Measurements from ENCODE around the gene NSUN3. TPM values are rescaled to one million over a fixed set of nuclear protein-coding genes. Genes with fewer than 3 reads are reported as not detected.
"Not testable (repeated sequence)": the region's sequence is repeated elsewhere in the genome, so short reads cannot be mapped to it uniquely, and the experiment has no call there.

NSUN3 gene
- polyA plus RNA-seq, 1 of the 3 experiments (the other 2 are of a cell fraction) = 2.9 TPM

- DNase-seq = no peak
- H3K27me3 ChIP-seq (ENCODE audit: insufficient read depth) = no peaks in the 10 kb centered on the region
- H3K4me3 ChIP-seq (ENCODE audit: low read depth in 2 of 2, low read length in 1 of 2) = no peak overlapping the region
- 91% methylated on average over 1 of the region's 1 CpG for WGBS (ENCODE audit: low lambda C conversion rate)
- H3K9me3 ChIP-seq = no peaks in the 10 kb centered on the region
- TF ChIP-seq SIN3A (IDR thresholded peaks at IDR 0.05; ENCODE audit: borderline replicate concordance, low read depth, low read length) (no peak), USF1 (IDR thresholded peaks at IDR 0.05; ENCODE audit: borderline replicate concordance, low read depth) (no peak), TAF1 (IDR thresholded peaks at IDR 0.05; ENCODE audit: borderline replicate concordance, low read depth, low read length) (no peak), MAX (IDR thresholded peaks at IDR 0.05; ENCODE audit: low read depth) (no peak), TCF12 (IDR thresholded peaks at IDR 0.05) (no peak), GABPA (IDR thresholded peaks at IDR 0.05; ENCODE audit: low read depth) (no peak), RFX5 (IDR thresholded peaks at IDR 0.05; ENCODE audit: low read length) (no peak), IRF3 (IDR thresholded peaks at IDR 0.05; ENCODE audit: low read depth, low read length) (no peak), JUND (IDR thresholded peaks at IDR 0.05) (no peak), RXRA (IDR thresholded peaks at IDR 0.05; ENCODE audit: borderline replicate concordance, low read depth) (no peak), ZBTB33 (IDR thresholded peaks at IDR 0.05; ENCODE audit: borderline replicate concordance, low read depth) (no peak), MXI1 (IDR thresholded peaks at IDR 0.05; ENCODE audit: low read depth, low read length) (no peak), CHD2 (IDR thresholded peaks at IDR 0.05; ENCODE audit: low read length, partially characterized antibody) (no peak), NFIC (IDR thresholded peaks at IDR 0.05; ENCODE audit: borderline replicate concordance) (no peak), RAD21 (IDR thresholded peaks at IDR 0.05; ENCODE audit: low read length) (no peak), RCOR1 (IDR thresholded peaks at IDR 0.05; ENCODE audit: low read length) (no peak)
- peaks cover 11 to 12% of the 10 kb centered on the region in 2 experiments for H3K36me3 ChIP-seq (replicated peaks in 1 of 2; ENCODE audit: control insufficient read depth in 1 of 2, insufficient read depth in 2 of 2, low read length in 1 of 2)
- H2AFZ ChIP-seq (ENCODE audit: low read depth) = no peak overlapping the region
- no peaks in the 10 kb centered on the region for H3K9me2 ChIP-seq
- CTCF ChIA-PET = no interaction called here
- no peaks in the 10 kb centered on the region for H4K20me1 ChIP-seq (ENCODE audit: insufficient read depth)
- POLR2A ChIA-PET = no interaction called here
- H3K4me1 ChIP-seq (ENCODE audit: control insufficient read depth in 1 of 2, insufficient read depth in 2 of 2, low read depth in 1 of 2, low read length in 1 of 2) = no peaks in the 10 kb centered on the region
- no peak overlapping the region for H3K4me2 ChIP-seq
- no peak overlapping the region for H3K9ac ChIP-seq
- no peak overlapping the region for H3K27ac ChIP-seq (ENCODE audit: low read depth in 2 of 2, low read length in 1 of 2)
- peaks cover 14% of the 10 kb centered on the region for H3F3A ChIP-seq (replicated peaks; ENCODE audit: insufficient read depth)
- H3K79me2 ChIP-seq (ENCODE audit: insufficient read depth) = no peaks in the 10 kb centered on the region; the same call in 1 of the 2 replicates
Measured at GRCh38 chr3:94043285-94043684, 19.6 kb upstream of the NSUN3 start.

GRCh38 chr3:94044100-94044936 is 18.5 kb upstream of the NSUN3 start:
- H4K20me1 ChIP-seq (ENCODE audit: insufficient read depth); DNase-seq; H3K4me3 ChIP-seq (ENCODE audit: low read depth in 2 of 2, low read length in 1 of 2); H3K4me1 ChIP-seq (ENCODE audit: control insufficient read depth in 1 of 2, insufficient read depth in 2 of 2, low read depth in 1 of 2, low read length in 1 of 2); POLR2A ChIA-PET; H3K79me2 ChIP-seq (ENCODE audit: insufficient read depth); H3K4me2 ChIP-seq; H3K27ac ChIP-seq (ENCODE audit: low read depth in 2 of 2, low read length in 1 of 2); H3K9me3 ChIP-seq; H2AFZ ChIP-seq (ENCODE audit: low read depth); CTCF ChIA-PET; H3K9me2 ChIP-seq; H3K9ac ChIP-seq; H3K27me3 ChIP-seq (ENCODE audit: insufficient read depth): not testable (repeated sequence)
- WGBS (ENCODE audit: low lambda C conversion rate) = 96% methylated on average over 29 of the region's 61 CpGs
- peaks cover 15% of the 10 kb centered on the region for H3F3A ChIP-seq (replicated peaks; ENCODE audit: insufficient read depth)
- peaks cover 12 to 14% of the 10 kb centered on the region in 2 experiments for H3K36me3 ChIP-seq (replicated peaks in 1 of 2; ENCODE audit: control insufficient read depth in 1 of 2, insufficient read depth in 2 of 2, low read length in 1 of 2)
